ENCODE measurements around the gene G3BP1.
A peak's percentile ranks its signal among the peaks of the same experiment; 100 is the strongest.

The G3BP1 gene

DNA sequence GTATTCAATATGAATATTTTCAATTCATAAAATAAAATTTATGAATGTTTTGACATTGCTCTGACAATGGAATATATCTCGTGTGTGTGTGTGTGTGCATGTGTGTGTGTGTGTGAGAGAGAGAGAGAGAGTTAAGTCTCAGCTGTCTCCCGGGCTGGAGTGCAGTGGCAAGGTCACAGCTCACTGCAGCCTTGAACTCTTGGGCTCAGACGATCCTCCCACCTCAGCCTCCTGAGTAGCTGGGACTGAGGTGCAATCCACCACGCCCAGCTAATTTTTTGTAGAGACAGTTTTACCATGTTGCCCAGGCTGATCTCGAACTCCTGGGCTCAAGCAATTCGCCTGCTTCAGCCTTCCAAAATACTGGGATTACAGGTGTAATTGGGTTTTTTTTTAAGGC lies 16.1 kb downstream of the G3BP1 start:
- TF ChIP-seq, protein P1, sequence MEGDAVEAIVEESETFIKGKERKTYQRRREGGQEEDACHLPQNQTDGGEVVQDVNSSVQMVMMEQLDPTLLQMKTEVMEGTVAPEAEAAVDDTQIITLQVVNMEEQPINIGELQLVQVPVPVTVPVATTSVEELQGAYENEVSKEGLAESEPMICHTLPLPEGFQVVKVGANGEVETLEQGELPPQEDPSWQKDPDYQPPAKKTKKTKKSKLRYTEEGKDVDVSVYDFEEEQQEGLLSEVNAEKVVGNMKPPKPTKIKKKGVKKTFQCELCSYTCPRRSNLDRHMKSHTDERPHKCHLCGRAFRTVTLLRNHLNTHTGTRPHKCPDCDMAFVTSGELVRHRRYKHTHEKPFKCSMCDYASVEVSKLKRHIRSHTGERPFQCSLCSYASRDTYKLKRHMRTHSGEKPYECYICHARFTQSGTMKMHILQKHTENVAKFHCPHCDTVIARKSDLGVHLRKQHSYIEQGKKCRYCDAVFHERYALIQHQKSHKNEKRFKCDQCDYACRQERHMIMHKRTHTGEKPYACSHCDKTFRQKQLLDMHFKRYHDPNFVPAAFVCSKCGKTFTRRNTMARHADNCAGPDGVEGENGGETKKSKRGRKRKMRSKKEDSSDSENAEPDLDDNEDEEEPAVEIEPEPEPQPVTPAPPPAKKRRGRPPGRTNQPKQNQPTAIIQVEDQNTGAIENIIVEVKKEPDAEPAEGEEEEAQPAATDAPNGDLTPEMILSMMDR (IDR thresholded peaks at IDR 0.05; ENCODE audit: unreplicated experiment in 3 of 3) = no peak
- Mint-ChIP-seq H3K36me3 (ENCODE audit: low read depth) (peaks cover 57% of the 10 kb centered on the region), H3K27me3 (ENCODE audit: low read depth) (no peaks in the 10 kb centered on the region), H3K27ac (no peak overlapping the region), H3K4me3 (no peak overlapping the region), H3K4me1 (peaks cover 13% of the 10 kb centered on the region), H3K9me3 (no peaks in the 10 kb centered on the region)

DNA sequence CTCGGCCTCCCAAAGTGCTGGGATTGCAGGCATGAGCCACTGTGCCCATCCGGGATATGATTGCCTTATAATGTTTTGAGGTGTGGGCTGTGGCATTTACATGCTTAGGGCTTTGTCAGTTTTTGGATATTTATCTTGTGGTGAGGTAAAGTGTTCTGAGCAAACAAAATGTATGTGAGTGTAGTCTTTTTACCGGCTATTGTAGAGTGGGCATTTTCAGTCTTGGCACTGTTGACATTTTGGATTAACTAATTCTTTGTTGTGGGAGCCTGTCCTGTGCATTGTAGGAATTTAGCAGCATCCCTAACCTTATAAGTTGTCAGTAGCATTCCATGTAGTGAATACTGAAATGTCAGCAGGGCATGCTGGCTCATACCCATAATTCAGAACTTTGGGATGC lies 21.6 kb downstream of the G3BP1 start:
- Mint-ChIP-seq H3K27me3 (ENCODE audit: low read depth) (no peaks in the 10 kb centered on the region), H3K4me3 (no peak overlapping the region), H3K36me3 (ENCODE audit: low read depth) (peaks cover 87% of the 10 kb centered on the region), H3K27ac (no peak overlapping the region), H3K9me3 (no peaks in the 10 kb centered on the region), H3K4me1 (peaks cover 4% of the 10 kb centered on the region)
- TF ChIP-seq, protein P1 (IDR thresholded peaks at IDR 0.05; ENCODE audit: unreplicated experiment in 3 of 3) = no peak

DNA sequence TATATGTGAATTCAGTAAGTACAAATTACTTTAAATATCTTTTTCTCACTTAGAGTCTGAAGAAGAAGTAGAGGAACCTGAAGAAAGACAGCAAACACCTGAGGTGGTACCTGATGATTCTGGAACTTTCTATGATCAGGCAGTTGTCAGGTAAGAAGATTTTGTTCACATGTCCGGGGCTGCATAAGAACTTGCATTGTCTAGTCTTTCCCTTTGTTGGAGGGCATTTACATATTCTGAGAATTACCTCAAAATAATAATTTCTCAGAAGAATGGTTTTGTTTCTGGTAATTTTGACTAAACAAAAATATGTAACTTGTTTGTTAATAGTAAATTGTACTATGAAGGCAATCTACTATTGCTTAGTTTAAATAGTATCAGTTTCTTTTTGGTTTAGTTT lies 23.7 kb downstream of the G3BP1 start:
- H3K27me3 Mint-ChIP-seq (ENCODE audit: low read depth) = no peaks in the 10 kb centered on the region
- H3K4me3 Mint-ChIP-seq = no peak overlapping the region
- peaks cover 87% of the 10 kb centered on the region for H3K36me3 Mint-ChIP-seq (ENCODE audit: low read depth)
- H3K4me1 Mint-ChIP-seq = peaks cover 6% of the 10 kb centered on the region
- TF ChIP-seq, protein P1 (IDR thresholded peaks at IDR 0.05; ENCODE audit: unreplicated experiment in 3 of 3) = no peak
- no peaks in the 10 kb centered on the region for H3K9me3 Mint-ChIP-seq
- no peak overlapping the region for H3K27ac Mint-ChIP-seq

DNA sequence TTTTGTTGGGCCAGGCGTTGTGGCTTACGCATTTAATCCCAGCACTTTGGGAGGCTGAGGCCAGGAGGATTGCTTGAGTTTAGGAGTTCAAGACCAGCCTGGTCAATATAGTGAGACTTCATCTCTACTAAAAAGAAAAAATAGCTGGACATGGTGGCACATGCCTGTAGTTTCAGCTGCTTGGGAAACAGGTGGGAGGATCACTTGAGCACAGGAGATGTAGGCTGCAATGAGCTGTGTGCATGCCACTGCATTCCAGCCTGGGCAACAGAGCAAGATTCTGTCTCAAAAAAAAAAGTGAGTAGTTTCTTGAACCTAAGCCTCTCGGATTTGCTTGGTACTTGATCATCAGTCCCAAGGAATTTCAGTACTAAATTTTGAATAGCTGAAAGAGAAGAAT lies 26.9 kb downstream of the G3BP1 start:
- Mint-ChIP-seq H3K36me3 (ENCODE audit: low read depth) (peaks cover 80% of the 10 kb centered on the region), H3K4me3 (no peak overlapping the region), H3K4me1 (peaks cover 6% of the 10 kb centered on the region), H3K9me3 (no peaks in the 10 kb centered on the region), H3K27me3 (ENCODE audit: low read depth) (no peaks in the 10 kb centered on the region), H3K27ac (no peak overlapping the region)
- TF ChIP-seq, protein P1 (IDR thresholded peaks at IDR 0.05; ENCODE audit: unreplicated experiment in 3 of 3) = no peak

DNA sequence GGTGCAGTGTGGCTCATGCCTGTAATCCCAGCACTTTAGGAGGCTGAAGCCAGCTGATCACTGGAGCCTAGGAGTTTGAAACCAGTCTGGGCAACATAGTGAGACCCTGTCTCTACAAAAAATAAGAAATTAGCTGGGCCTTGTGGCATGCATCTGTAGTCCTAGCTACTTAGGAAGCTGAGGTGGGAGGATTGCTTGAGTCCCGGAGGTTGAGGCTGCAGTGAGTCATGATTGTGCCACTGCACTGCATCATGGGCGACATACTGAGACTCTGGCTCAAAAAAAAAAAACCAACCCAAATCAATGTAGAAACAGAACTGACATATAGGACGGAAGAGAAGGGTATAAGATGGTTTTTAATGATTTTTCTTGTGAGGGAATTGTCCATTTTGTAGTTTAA lies 27.7 kb downstream of the G3BP1 start:
- H3K27me3 Mint-ChIP-seq (ENCODE audit: low read depth) = no peaks in the 10 kb centered on the region
- peaks cover 6% of the 10 kb centered on the region for H3K4me1 Mint-ChIP-seq
- peaks cover 80% of the 10 kb centered on the region for H3K36me3 Mint-ChIP-seq (ENCODE audit: low read depth)
- no peaks in the 10 kb centered on the region for H3K9me3 Mint-ChIP-seq
- H3K27ac Mint-ChIP-seq = peak overlapping the region in 1 of 3 experiments; percentile 38
- H3K4me3 Mint-ChIP-seq = no peak overlapping the region
- TF ChIP-seq, protein P1 (IDR thresholded peaks at IDR 0.05; ENCODE audit: unreplicated experiment in 3 of 3) = no peak

DNA sequence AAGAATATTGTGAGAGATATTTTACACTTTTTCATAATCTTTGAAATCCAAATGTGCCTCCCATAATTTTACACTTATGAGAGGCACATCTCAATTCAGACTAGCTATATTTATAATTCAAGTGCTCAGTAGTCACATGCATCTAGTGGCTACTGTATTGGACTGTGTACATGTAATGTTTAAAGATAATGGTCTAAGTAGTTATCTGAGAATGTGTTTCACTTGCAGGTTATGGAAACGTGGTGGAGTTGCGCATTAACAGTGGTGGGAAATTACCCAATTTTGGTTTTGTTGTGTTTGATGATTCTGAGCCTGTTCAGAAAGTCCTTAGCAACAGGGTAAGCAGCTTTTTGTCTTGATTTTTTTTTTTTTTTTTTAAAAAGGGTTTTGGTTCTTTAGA lies 28.8 kb downstream of the G3BP1 start:
- Mint-ChIP-seq H3K4me1 (peaks cover 14% of the 10 kb centered on the region), H3K27ac (no peak overlapping the region), H3K27me3 (ENCODE audit: low read depth) (no peaks in the 10 kb centered on the region), H3K4me3 (no peak overlapping the region), H3K9me3 (no peaks in the 10 kb centered on the region), H3K36me3 (ENCODE audit: low read depth) (peaks cover 83% of the 10 kb centered on the region)
- TF ChIP-seq, protein P1 (IDR thresholded peaks at IDR 0.05; ENCODE audit: unreplicated experiment in 3 of 3) = no peak

All from nephron (organoid).